ENCODE results near the gene SNAPC2.

The SNAPC2 gene

GRCh38 chr19:7900401-7900870 lies 19.7 kb upstream of the SNAPC2 start:
- no peak overlapping the region for H3K27ac ChIP-seq (ENCODE audit: insufficient read depth in 1 of 2, low read depth in 1 of 2, low read length in 2 of 2, poor library complexity in 1 of 2, severe bottlenecking in 2 of 2)
- H3K27me3 ChIP-seq (replicated peaks in 2 of 5; ENCODE audit: control insufficient read depth in 4 of 5, insufficient read depth in 5 of 5, low read length in 4 of 5), result no peaks in the 10 kb centered on the region
- WGBS (ENCODE audit: insufficient coverage), result 96% methylated on average over 21 of the region's 21 CpGs
- no peak overlapping the region for H3K4me3 ChIP-seq (ENCODE audit: control insufficient read depth in 1 of 7, extremely low read depth in 1 of 7, insufficient read depth in 4 of 7, low read depth in 2 of 7, low read length in 6 of 7)
- peaks cover 0 to 3% (median 0%) of the 10 kb centered on the region in 4 experiments for H3K36me3 ChIP-seq (ENCODE audit: control insufficient read depth in 4 of 4, insufficient read depth in 4 of 4, low read length in 3 of 4)
- DNase-seq, result no peak
- ChIA-PET CTCF (interaction anchor here (0.8 to 2.6 kb wide), 5 partner anchors 17 to 46 kb away, joined by 3 to 10 read pairs (median 3); no protein-coding TSS in a partner anchor), POLR2A (no interaction called here)
- H3K9me3 ChIP-seq (ENCODE audit: control extremely low read depth in 1 of 5, control insufficient read depth in 4 of 5, insufficient read depth in 2 of 5, low read depth in 1 of 5, low read length in 4 of 5), result no peaks in the 10 kb centered on the region
- H3K4me1 ChIP-seq (ENCODE audit: control extremely low read depth in 1 of 4, control insufficient read depth in 4 of 4, insufficient read depth in 4 of 4, low read length in 3 of 4), result peaks cover 0 to 23% (median 20%) of the 10 kb centered on the region in 4 experiments

- no peaks in the 10 kb centered on the region for H3K9me3 ChIP-seq (ENCODE audit: control extremely low read depth in 1 of 5, control insufficient read depth in 4 of 5, insufficient read depth in 2 of 5, low read depth in 1 of 5, low read length in 4 of 5)
- no peaks in the 10 kb centered on the region for H3K27me3 ChIP-seq (replicated peaks in 2 of 5; ENCODE audit: control insufficient read depth in 4 of 5, insufficient read depth in 5 of 5, low read length in 4 of 5)
- 100% methylated on average over 2 of the region's 3 CpGs for WGBS (ENCODE audit: insufficient coverage)
- DNase-seq, result no peak
- peaks cover 0 to 24% (median 20%) of the 10 kb centered on the region in 4 experiments for H3K4me1 ChIP-seq (ENCODE audit: control extremely low read depth in 1 of 4, control insufficient read depth in 4 of 4, insufficient read depth in 4 of 4, low read length in 3 of 4)
- no peak overlapping the region for H3K4me3 ChIP-seq (ENCODE audit: control insufficient read depth in 1 of 7, extremely low read depth in 1 of 7, insufficient read depth in 4 of 7, low read depth in 2 of 7, low read length in 6 of 7)
- ChIA-PET POLR2A (no interaction called here), CTCF (interaction anchor here (1.2 to 2.6 kb wide), 3 partner anchors 32 to 44 kb away, joined by 3 to 10 read pairs (median 3); no protein-coding TSS in a partner anchor)
- H3K36me3 ChIP-seq (ENCODE audit: control insufficient read depth in 4 of 4, insufficient read depth in 4 of 4, low read length in 3 of 4), result peaks cover 0 to 4% (median 3%) of the 10 kb centered on the region in 4 experiments
- no peak overlapping the region for H3K27ac ChIP-seq (ENCODE audit: insufficient read depth in 1 of 2, low read depth in 1 of 2, low read length in 2 of 2, poor library complexity in 1 of 2, severe bottlenecking in 2 of 2)
Measured at GRCh38 chr19:7900931-7901330, 19.2 kb upstream of the SNAPC2 start.

GRCh38 chr19:7901337-7901736 lies 18.8 kb upstream of the SNAPC2 start:
- 97% methylated on average over 7 of the region's 7 CpGs for WGBS (ENCODE audit: insufficient coverage)
- peaks cover 0 to 5% (median 3%) of the 10 kb centered on the region in 4 experiments for H3K36me3 ChIP-seq (ENCODE audit: control insufficient read depth in 4 of 4, insufficient read depth in 4 of 4, low read length in 3 of 4)
- no peak for DNase-seq
- peaks cover 0 to 24% (median 20%) of the 10 kb centered on the region in 4 experiments for H3K4me1 ChIP-seq (ENCODE audit: control extremely low read depth in 1 of 4, control insufficient read depth in 4 of 4, insufficient read depth in 4 of 4, low read length in 3 of 4)
- H3K9me3 ChIP-seq (ENCODE audit: control extremely low read depth in 1 of 5, control insufficient read depth in 4 of 5, insufficient read depth in 2 of 5, low read depth in 1 of 5, low read length in 4 of 5), result no peaks in the 10 kb centered on the region
- POLR2A ChIA-PET, result interaction anchor here (0.7 kb wide), 1 partner anchor 16 kb away, joined by 3 read pairs; no protein-coding TSS in a partner anchor
- CTCF ChIA-PET, result interaction anchor here (0.6 to 2.6 kb wide), 4 partner anchors 32 to 1525 kb away, joined by 3 to 10 read pairs (median 4); no protein-coding TSS in a partner anchor
- H3K27ac ChIP-seq (ENCODE audit: insufficient read depth in 1 of 2, low read depth in 1 of 2, low read length in 2 of 2, poor library complexity in 1 of 2, severe bottlenecking in 2 of 2), result no peak overlapping the region
- no peaks in the 10 kb centered on the region for H3K27me3 ChIP-seq (replicated peaks in 2 of 5; ENCODE audit: control insufficient read depth in 4 of 5, insufficient read depth in 5 of 5, low read length in 4 of 5)
- no peak overlapping the region for H3K4me3 ChIP-seq (ENCODE audit: control insufficient read depth in 1 of 7, extremely low read depth in 1 of 7, insufficient read depth in 4 of 7, low read depth in 2 of 7, low read length in 6 of 7)

- peaks cover 0 to 24% (median 20%) of the 10 kb centered on the region in 4 experiments for H3K4me1 ChIP-seq (ENCODE audit: control extremely low read depth in 1 of 4, control insufficient read depth in 4 of 4, insufficient read depth in 4 of 4, low read length in 3 of 4)
- H3K27me3 ChIP-seq (replicated peaks in 2 of 5; ENCODE audit: control insufficient read depth in 4 of 5, insufficient read depth in 5 of 5, low read length in 4 of 5), result no peaks in the 10 kb centered on the region
- POLR2A ChIA-PET, result no interaction called here
- no peak for DNase-seq
- H3K9me3 ChIP-seq (ENCODE audit: control extremely low read depth in 1 of 5, control insufficient read depth in 4 of 5, insufficient read depth in 2 of 5, low read depth in 1 of 5, low read length in 4 of 5), result no peaks in the 10 kb centered on the region
- H3K36me3 ChIP-seq (ENCODE audit: control insufficient read depth in 4 of 4, insufficient read depth in 4 of 4, low read length in 3 of 4), result peaks cover 0 to 11% (median 7%) of the 10 kb centered on the region in 4 experiments
- CTCF ChIA-PET, result interaction anchor here (0.9 to 1.9 kb wide), 6 partner anchors 15 to 50 kb away, joined by 3 to 6 read pairs (median 4); no protein-coding TSS in a partner anchor
- 20% methylated on average over 18 of the region's 20 CpGs for WGBS (ENCODE audit: insufficient coverage)
- H3K4me3 ChIP-seq (ENCODE audit: control insufficient read depth in 1 of 7, extremely low read depth in 1 of 7, insufficient read depth in 4 of 7, low read depth in 2 of 7, low read length in 6 of 7), result peak overlapping the region; percentile 0 to 85 (median 70)
- peak overlapping the region in 1 of 2 experiments; percentile 82 for H3K27ac ChIP-seq (ENCODE audit: insufficient read depth in 1 of 2, low read depth in 1 of 2, low read length in 2 of 2, poor library complexity in 1 of 2, severe bottlenecking in 2 of 2)
Measured at GRCh38 chr19:7902796-7903243, 17.3 kb upstream of the SNAPC2 start.

- Histone ChIP-seq H3K27me3 (replicated peaks in 2 of 5; ENCODE audit: control insufficient read depth in 4 of 5, insufficient read depth in 5 of 5, low read length in 4 of 5) (no peaks in the 10 kb centered on the region), H3K36me3 (ENCODE audit: control insufficient read depth in 4 of 4, insufficient read depth in 4 of 4, low read length in 3 of 4) (peaks cover 0 to 14% (median 7%) of the 10 kb centered on the region in 4 experiments), H3K4me1 (ENCODE audit: control extremely low read depth in 1 of 4, control insufficient read depth in 4 of 4, insufficient read depth in 4 of 4, low read length in 3 of 4) (peaks cover 0 to 24% (median 20%) of the 10 kb centered on the region in 4 experiments), H3K9me3 (ENCODE audit: control extremely low read depth in 1 of 5, control insufficient read depth in 4 of 5, insufficient read depth in 2 of 5, low read depth in 1 of 5, low read length in 4 of 5) (no peaks in the 10 kb centered on the region), H3K27ac (ENCODE audit: insufficient read depth in 1 of 2, low read depth in 1 of 2, low read length in 2 of 2, poor library complexity in 1 of 2, severe bottlenecking in 2 of 2) (peak within 1 kb of the TSS; percentile 25 to 82), H3K4me3 (ENCODE audit: control insufficient read depth in 1 of 7, extremely low read depth in 1 of 7, insufficient read depth in 4 of 7, low read depth in 2 of 7, low read length in 6 of 7) (peak within 1 kb of the TSS; percentile 65 to 91 (median 82))
- CTCF ChIA-PET, result interaction anchor here (0.9 to 1.9 kb wide), 5 partner anchors 14 to 43 kb away, joined by 3 to 6 read pairs (median 5); no protein-coding TSS in a partner anchor
- POLR2A ChIA-PET, result interaction anchor here (0.6 to 0.8 kb wide), 2 partner anchors 14 to 247 kb away, joined by 3 read pairs; no protein-coding TSS in a partner anchor
- 0% methylated on average over 84 of the region's 89 CpGs for WGBS (ENCODE audit: insufficient coverage)
- DNase-seq, result peak; percentile 98 to 99 (median 98)
Measured at GRCh38 chr19:7903244-7904073, 16.7 kb upstream of the SNAPC2 start, which contains the start of gene MAP2K7. Gene MAP2K7, plus strand, starts transcription at chr19:7903877. Its CDS starts 68 bp downstream, at chr19:7903945.

GRCh38 chr19:7904074-7905020 lies 15.8 kb upstream of the SNAPC2 start:
- peak in 2 of 3 donors; percentile 53 to 56 for DNase-seq
- no peaks in the 10 kb centered on the region for H3K9me3 ChIP-seq (ENCODE audit: control extremely low read depth in 1 of 5, control insufficient read depth in 4 of 5, insufficient read depth in 2 of 5, low read depth in 1 of 5, low read length in 4 of 5)
- peak overlapping the region; percentile 65 to 91 (median 82) for H3K4me3 ChIP-seq (ENCODE audit: control insufficient read depth in 1 of 7, extremely low read depth in 1 of 7, insufficient read depth in 4 of 7, low read depth in 2 of 7, low read length in 6 of 7)
- WGBS (ENCODE audit: insufficient coverage), result 21% methylated on average over 32 of the region's 68 CpGs
- POLR2A ChIA-PET, result interaction anchor here (0.6 to 0.8 kb wide), 2 partner anchors 13 to 248 kb away, joined by 3 read pairs; no protein-coding TSS in a partner anchor
- peak overlapping the region; percentile 25 to 76 for H3K27ac ChIP-seq (ENCODE audit: insufficient read depth in 1 of 2, low read depth in 1 of 2, low read length in 2 of 2, poor library complexity in 1 of 2, severe bottlenecking in 2 of 2)
- CTCF ChIA-PET, result interaction anchor here (0.9 to 1.9 kb wide), 5 partner anchors 14 to 44 kb away, joined by 3 to 6 read pairs (median 5); no protein-coding TSS in a partner anchor
- H3K4me1 ChIP-seq (ENCODE audit: control extremely low read depth in 1 of 4, control insufficient read depth in 4 of 4, insufficient read depth in 4 of 4, low read length in 3 of 4), result peaks cover 0 to 24% (median 20%) of the 10 kb centered on the region in 4 experiments
- peaks cover 0 to 17% (median 9%) of the 10 kb centered on the region in 4 experiments for H3K36me3 ChIP-seq (ENCODE audit: control insufficient read depth in 4 of 4, insufficient read depth in 4 of 4, low read length in 3 of 4)
- H3K27me3 ChIP-seq (replicated peaks in 2 of 5; ENCODE audit: control insufficient read depth in 4 of 5, insufficient read depth in 5 of 5, low read length in 4 of 5), result no peaks in the 10 kb centered on the region

All from common myeloid progenitor, CD34-positive (primary cell).